T-cell (primary cell): Measurements from ENCODE around the gene CAMK2D. TPM values are rescaled to one million over a fixed set of nuclear protein-coding genes. Genes with fewer than 3 reads are reported as not detected.

Experiments
- ATAC-seq, 4 experiments: fragments of 200-7000 bp in 3 of 4; fragments of 150-1000 bp in 1 of 4; cut with Tn5 transposase; replicated peaks in 1 of 4; 1 replicate in 3 of 4; 2 replicates in 1 of 4; pipeline ENCODE4 v1.10.0; 2021; ENCODE audit warnings: moderate library complexity in 3 of 4, mild to moderate bottlenecking in 2 of 4, moderate number of reproducible peaks in 1 of 4
- CTCF ChIA-PET, 2 donors: fragments of 300-600 bp; sonication (Branson Sonifier 250); formaldehyde crosslinking; loops; one replicate each; lab custom pipeline; 2022; ENCODE audit warnings: antibody characterized with exemption in 2 of 2; lab: Charles Lee
- POLR2A ChIA-PET, 2 donors: fragments of 300-600 bp; sonication (Branson Sonifier 250); formaldehyde crosslinking; loops; one replicate each; lab custom pipeline; 2022; ENCODE audit warnings: antibody characterized with exemption in 2 of 2; lab: Charles Lee
- DNase-seq, 35 experiments: peaks; one replicate each; pipeline versions ENCODE4 v3.0.0 to v3.0.0-alpha.2; 2013 to 2023
- H3K27ac ChIP-seq: one replicate; pipeline ENCODE4 v1.5.1; 2013; ENCODE audit warnings: low read length
- H3K27me3 ChIP-seq, 2 experiments: replicated peaks in 1 of 2; 1 replicate in 1 of 2; 2 replicates in 1 of 2; pipeline versions ENCODE4 v1.6.1 to v1.7.0; 2013; ENCODE audit warnings: low read length in 1 of 2, mixed read lengths in 1 of 2; ENCODE audit not compliant: control insufficient read depth in 2 of 2, insufficient read depth in 2 of 2; ENCODE audit errors: extremely low read depth in 1 of 2
- H3K36me3 ChIP-seq, 2 donors: 1 replicate in 1 of 2; 2 replicates in 1 of 2; pipeline versions ENCODE4 v1.6.1 to v1.7.0; 2013; ENCODE audit warnings: low read length in 1 of 2; ENCODE audit not compliant: control insufficient read depth in 2 of 2, insufficient read depth in 1 of 2; ENCODE audit errors: extremely low read depth in 1 of 2
- H3K4me1 ChIP-seq, 2 experiments: 1 replicate in 1 of 2; 2 replicates in 1 of 2; pipeline versions ENCODE4 v1.6.1 to v1.7.0; 2013; ENCODE audit warnings: low read length in 2 of 2, mixed read lengths in 1 of 2; ENCODE audit not compliant: insufficient read depth in 2 of 2, control insufficient read depth in 1 of 2; ENCODE audit errors: extremely low read depth in 1 of 2
- H3K4me3 ChIP-seq, 2 donors: 1 replicate in 1 of 2; 2 replicates in 1 of 2; pipeline versions ENCODE4 v1.5.1 to v1.7.0; 2013; ENCODE audit warnings: mild to moderate bottlenecking in 2 of 2, low read length in 1 of 2, moderate library complexity in 1 of 2; ENCODE audit not compliant: control insufficient read depth in 1 of 2; ENCODE audit errors: extremely low read depth in 1 of 2
- H3K9me3 ChIP-seq: 2 replicates; pipeline ENCODE4 v1.7.0; 2013
- H3K27ac Mint-ChIP-seq, 2 donors: one replicate each; pipeline ENCODE4 v1.8.0; 2020 to 2021; ENCODE audit warnings: mild to moderate bottlenecking in 2 of 2, mixed read lengths in 2 of 2
- H3K27me3 Mint-ChIP-seq, 2 donors: one replicate each; pipeline ENCODE4 v1.8.0; 2021 to 2022; ENCODE audit warnings: mixed read lengths in 2 of 2
- H3K36me3 Mint-ChIP-seq: one replicate; pipeline ENCODE4 v1.8.0; 2021; ENCODE audit warnings: mixed read lengths
- H3K4me1 Mint-ChIP-seq, 3 donors: one replicate each; pipeline ENCODE4 v1.8.0; 2020 to 2022; ENCODE audit warnings: mixed read lengths in 3 of 3, mild to moderate bottlenecking in 1 of 3
- H3K4me3 Mint-ChIP-seq, 3 donors: one replicate each; pipeline ENCODE4 v1.8.0; 2020 to 2022; ENCODE audit warnings: mild to moderate bottlenecking in 3 of 3, mixed read lengths in 3 of 3, moderate library complexity in 3 of 3
- H3K9me3 Mint-ChIP-seq, 3 donors: one replicate each; pipeline ENCODE4 v1.8.0; 2020 to 2022; ENCODE audit warnings: mixed read lengths in 3 of 3
- WGBS: methylation state at CpG from one replicate; pipeline ENCODE4 v1.1.5; 2013; ENCODE audit warnings: missing lambda C conversion rate; ENCODE audit not compliant: insufficient coverage; 5-methylcytosine and 5-hydroxymethylcytosine counted together
- total RNA-seq, 35 experiments: library from RNA in 6 of 35; stranded (reverse) in 6 of 35; fragments of 120-200 nt in 1 of 35; gene quantifications; one replicate each; pipeline versions ENCODE4 v1.2.1 to v1.2.4 and lab custom pipeline; 2013 to 2026

CAMK2D gene
- total RNA-seq, 5 donors from 2014 or later (not counting 1 experiment from before 2014, with no cell fraction given), result 30.9 to 36.2 (median 35.4) TPM

DNA sequence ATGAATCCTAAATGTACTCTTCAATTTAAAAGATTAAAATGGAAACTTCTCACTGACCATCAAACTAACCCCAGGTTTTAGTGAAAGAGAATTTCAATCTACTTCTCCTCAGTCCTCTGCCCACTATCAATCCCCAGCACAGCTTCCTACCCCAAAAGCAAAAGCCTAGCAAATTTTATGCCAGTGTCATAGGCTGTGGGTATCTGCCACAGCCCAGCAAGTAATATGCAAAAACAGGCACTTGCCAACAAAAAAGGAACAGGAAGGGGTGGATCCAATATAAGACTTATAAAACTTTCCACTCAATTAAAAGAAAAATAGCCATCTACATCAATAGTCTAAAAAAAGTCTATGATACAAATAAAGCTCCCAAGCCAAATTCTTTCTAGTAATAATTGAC, 22.3 kb downstream of the CAMK2D start:
- Histone ChIP-seq H3K4me3 (no peak overlapping the region), H3K9me3 (no peaks in the 10 kb centered on the region), H3K4me1 (peaks cover 3 to 4% of the 10 kb centered on the region in 2 experiments), H3K36me3 (no peaks in the 10 kb centered on the region), H3K27me3 (no peaks in the 10 kb centered on the region), H3K27ac (no peak overlapping the region)
- POLR2A ChIA-PET, result no interaction called here
- Mint-ChIP-seq H3K4me3 (peak overlapping the region in 1 of 3 donors; percentile 10), H3K27ac (peak overlapping the region; percentile 40 to 41), H3K36me3 (peaks cover 33% of the 10 kb centered on the region), H3K9me3 (peaks cover 0 to 4% (median 0%) of the 10 kb centered on the region in 3 donors), H3K4me1 (peaks cover 41 to 48% (median 43%) of the 10 kb centered on the region in 3 donors), H3K27me3 (no peaks in the 10 kb centered on the region)
- DNase-seq, result no peak
- CTCF ChIA-PET, result no interaction called here
- ATAC-seq, result peak in 3 of 4 experiments; percentile 42 to 64 (median 47)

GRCh38 chr4:113738251-113738650, 23.3 kb downstream of the CAMK2D start:
- Mint-ChIP-seq H3K4me1 (peaks cover 50 to 56% (median 51%) of the 10 kb centered on the region in 3 donors), H3K9me3 (peaks cover 0 to 4% (median 0%) of the 10 kb centered on the region in 3 donors), H3K27ac (no peak overlapping the region), H3K4me3 (no peak overlapping the region), H3K27me3 (no peaks in the 10 kb centered on the region), H3K36me3 (peaks cover 34% of the 10 kb centered on the region)
- no peak overlapping the region for H3K27ac ChIP-seq
- H3K27me3 ChIP-seq, result no peaks in the 10 kb centered on the region
- no peaks in the 10 kb centered on the region for H3K36me3 ChIP-seq
- H3K4me3 ChIP-seq, result no peak overlapping the region
- DNase-seq (no peak), ATAC-seq (no peak)
- H3K4me1 ChIP-seq, result peaks cover 2 to 3% of the 10 kb centered on the region in 2 experiments
- ChIA-PET POLR2A (interaction anchor here in 1 of 2 donors (0.6 kb wide), 1 partner anchor 19 kb away, joined by 3 read pairs; no protein-coding TSS in a partner anchor), CTCF (interaction anchor here in 1 of 2 donors (0.8 kb wide), 1 partner anchor 22 kb away, joined by 3 read pairs; no protein-coding TSS in a partner anchor)
- H3K9me3 ChIP-seq, result no peaks in the 10 kb centered on the region

DNA sequence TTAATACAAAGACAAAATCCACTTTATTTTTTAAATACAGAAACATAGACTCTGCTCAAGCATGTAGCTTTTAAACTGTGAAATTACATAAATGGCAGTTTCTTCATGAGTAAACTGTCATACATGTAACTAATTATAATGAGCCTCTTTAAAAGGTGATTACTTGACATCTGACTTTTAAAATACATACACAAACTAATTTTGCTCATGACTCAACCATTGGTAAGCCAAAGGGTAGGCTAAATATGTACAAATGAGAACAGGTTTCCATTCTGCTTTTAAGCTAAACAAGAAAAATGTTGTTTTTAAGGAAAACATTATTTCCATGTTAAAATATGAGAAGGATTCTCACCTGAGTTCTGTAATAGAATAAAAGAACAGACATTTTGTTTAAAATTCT, 27.9 kb downstream of the CAMK2D start:
- no peak for ATAC-seq
- H3K36me3 Mint-ChIP-seq, result peaks cover 38% of the 10 kb centered on the region
- no peaks in the 10 kb centered on the region for H3K36me3 ChIP-seq
- ChIA-PET CTCF (interaction anchor here (0.6 to 1.2 kb wide), 2 partner anchors 49 to 186 kb away, joined by 3 to 5 read pairs; no protein-coding TSS in a partner anchor), POLR2A (no interaction called here)
- H3K4me1 Mint-ChIP-seq, result peaks cover 57 to 60% (median 57%) of the 10 kb centered on the region in 3 donors
- no peak overlapping the region for H3K27ac Mint-ChIP-seq
- no peaks in the 10 kb centered on the region for H3K27me3 ChIP-seq
- H3K4me3 Mint-ChIP-seq, result no peak overlapping the region
- no peaks in the 10 kb centered on the region for H3K27me3 Mint-ChIP-seq
- no peaks in the 10 kb centered on the region for H3K4me1 ChIP-seq
- no peak overlapping the region for H3K27ac ChIP-seq
- H3K9me3 Mint-ChIP-seq, result no peaks in the 10 kb centered on the region
- H3K4me3 ChIP-seq, result no peak overlapping the region
- no peak for DNase-seq
- no peaks in the 10 kb centered on the region for H3K9me3 ChIP-seq

DNA sequence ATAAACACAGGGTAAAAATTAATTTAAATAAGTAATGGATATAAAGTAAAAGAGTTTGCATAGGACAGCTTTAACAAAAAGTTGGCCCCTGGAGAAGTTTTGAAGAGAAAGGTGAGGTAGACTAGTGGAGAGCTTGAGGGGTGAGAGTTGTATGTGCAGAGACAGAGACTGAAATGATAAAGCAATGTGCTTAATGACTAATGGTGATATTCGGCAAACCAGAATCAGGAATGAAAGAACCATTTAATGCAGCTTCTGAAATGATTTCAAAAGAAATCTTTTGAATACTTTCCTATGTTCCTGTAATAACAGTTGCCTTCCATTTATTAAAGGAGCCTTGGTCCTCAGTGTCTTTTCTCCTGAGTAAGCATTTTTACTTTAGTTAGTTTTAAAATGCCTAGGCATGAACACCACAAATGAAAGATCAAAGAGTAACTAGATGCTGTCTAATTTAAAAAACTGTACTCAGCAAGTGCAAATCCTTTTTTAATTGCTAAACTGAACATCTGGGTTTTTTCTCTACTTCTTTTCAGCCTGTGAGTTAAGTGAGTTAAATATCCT, 28.5 kb downstream of the CAMK2D start:
- H3K36me3 ChIP-seq, result no peaks in the 10 kb centered on the region
- ChIA-PET CTCF (interaction anchor here (0.7 to 1.2 kb wide), 4 partner anchors 11 to 185 kb away, joined by 3 to 4 read pairs (median 3); no protein-coding TSS in a partner anchor), POLR2A (interaction anchor here in 1 of 2 donors (0.6 kb wide), 1 partner anchor 1465 kb away, joined by 3 read pairs; no protein-coding TSS in a partner anchor)
- H3K4me1 ChIP-seq, result no peaks in the 10 kb centered on the region
- WGBS, result no CpG with 5 or more reads among the region's 1 CpG
- H3K27ac ChIP-seq, result no peak overlapping the region
- no peaks in the 10 kb centered on the region for H3K9me3 ChIP-seq
- Mint-ChIP-seq H3K27ac (no peak overlapping the region), H3K4me1 (peaks cover 63 to 67% (median 63%) of the 10 kb centered on the region in 3 donors), H3K9me3 (no peaks in the 10 kb centered on the region), H3K4me3 (no peak overlapping the region), H3K36me3 (peaks cover 38% of the 10 kb centered on the region), H3K27me3 (no peaks in the 10 kb centered on the region)
- no peak for DNase-seq
- no peak for ATAC-seq
- no peak overlapping the region for H3K4me3 ChIP-seq
- no peaks in the 10 kb centered on the region for H3K27me3 ChIP-seq

DNA sequence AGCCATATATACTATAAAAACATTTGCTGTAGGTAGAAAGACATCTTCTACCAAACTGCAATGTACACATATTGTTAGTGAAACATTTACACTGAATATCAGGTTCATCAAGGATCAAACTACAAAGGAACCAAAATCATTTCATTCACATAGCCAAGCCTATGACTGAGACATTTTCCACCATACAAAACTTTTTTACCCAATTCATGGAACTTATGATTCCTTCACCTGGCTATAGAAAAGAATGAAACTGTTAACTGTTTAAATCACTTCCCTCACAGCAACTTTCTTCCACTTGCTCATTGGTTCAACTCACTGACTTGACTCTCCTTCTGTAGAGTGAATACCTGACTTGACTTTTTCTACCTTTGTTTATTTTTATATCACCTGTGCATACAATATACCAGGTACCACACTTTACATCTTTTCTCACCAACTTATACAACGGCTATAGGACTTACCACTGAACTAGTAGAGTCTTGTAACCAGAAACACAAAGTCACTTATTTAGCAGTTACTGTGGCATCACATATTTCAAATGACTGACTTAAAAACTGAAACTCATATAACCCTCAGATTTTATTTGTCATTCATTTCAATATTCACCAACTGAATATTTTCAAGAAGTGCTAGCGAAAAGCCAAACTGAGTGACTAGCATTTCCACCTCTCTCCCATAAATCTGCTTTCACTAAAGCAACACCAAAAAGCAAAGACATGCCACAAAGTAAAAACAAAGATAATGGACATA, 30.9 kb downstream of the CAMK2D start:
- CTCF ChIA-PET, result no interaction called here
- no peak for ATAC-seq
- no peak overlapping the region for H3K4me3 Mint-ChIP-seq

DNA sequence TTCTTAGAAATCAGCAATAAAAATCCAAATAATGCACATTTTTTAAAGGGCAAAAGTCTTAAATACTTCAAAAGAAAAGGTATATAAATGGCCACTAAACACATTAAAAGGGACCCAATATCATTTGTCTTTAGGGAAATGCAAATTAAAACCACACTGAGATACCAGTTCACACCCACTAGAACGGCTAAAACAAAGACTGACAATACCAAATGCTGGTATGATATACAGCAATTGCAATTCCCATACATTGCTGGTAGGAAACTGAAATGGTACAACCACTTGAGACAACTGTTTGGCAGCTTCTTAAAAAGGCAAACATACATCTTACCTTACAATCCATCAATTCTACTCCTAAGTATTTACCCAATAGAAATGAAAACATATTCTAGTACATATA, 33.7 kb downstream of the CAMK2D start:
- CTCF ChIA-PET, result no interaction called here
- H3K4me1 Mint-ChIP-seq, result peaks cover 60 to 64% (median 61%) of the 10 kb centered on the region in 3 donors

More for the DNA sequence above, 30.9 kb downstream of the CAMK2D start:
- no peak overlapping the region for H3K27ac Mint-ChIP-seq
- POLR2A ChIA-PET, result no interaction called here
- H3K27me3 Mint-ChIP-seq, result no peaks in the 10 kb centered on the region
- no peaks in the 10 kb centered on the region for H3K36me3 ChIP-seq
- no peak for DNase-seq
- peaks cover 0 to 4% of the 10 kb centered on the region in 2 experiments for H3K4me1 ChIP-seq
- peaks cover 28% of the 10 kb centered on the region for H3K36me3 Mint-ChIP-seq
- no peaks in the 10 kb centered on the region for H3K27me3 ChIP-seq
- no peak overlapping the region for H3K4me3 ChIP-seq
- H3K27ac ChIP-seq, result no peak overlapping the region
- 89% methylated on average over 1 of the region's 2 CpGs for WGBS
- peaks cover 74 to 81% (median 74%) of the 10 kb centered on the region in 3 donors for H3K4me1 Mint-ChIP-seq
- no peaks in the 10 kb centered on the region for H3K9me3 ChIP-seq
- H3K9me3 Mint-ChIP-seq, result no peaks in the 10 kb centered on the region

More for the DNA sequence above, 33.7 kb downstream of the CAMK2D start:
- H3K9me3 Mint-ChIP-seq, result no peaks in the 10 kb centered on the region
- Histone ChIP-seq H3K27me3 (no peaks in the 10 kb centered on the region), H3K4me1 (peaks cover 0 to 4% of the 10 kb centered on the region in 2 experiments), H3K9me3 (no peaks in the 10 kb centered on the region), H3K4me3 (no peak overlapping the region), H3K27ac (no peak overlapping the region), H3K36me3 (no peaks in the 10 kb centered on the region)
- peak overlapping the region in 1 of 3 donors; percentile 2 for H3K4me3 Mint-ChIP-seq
- ATAC-seq, result no peak
- peaks cover 15% of the 10 kb centered on the region for H3K36me3 Mint-ChIP-seq
- H3K27ac Mint-ChIP-seq, result no peak overlapping the region
- DNase-seq, result no peak
- H3K27me3 Mint-ChIP-seq, result no peaks in the 10 kb centered on the region
- no CpG with 5 or more reads among the region's 1 CpG for WGBS
- POLR2A ChIA-PET, result no interaction called here
